NOMO-1 treated with dmso at 0.1 percent for 144 hours (cell line): Measurements from ENCODE around the gene BBOX1.
"Not testable (repeated sequence)": the region's sequence is repeated elsewhere in the genome, so short reads cannot be mapped to it uniquely, and the experiment has no call there.

ENCODE experiments used
- DNase-seq: peaks from one replicate; lab custom pipeline; 2025; ENCODE audit not compliant: unreplicated experiment; lab: John Stamatoyannopoulos, UW

BBOX1 gene

DNA sequence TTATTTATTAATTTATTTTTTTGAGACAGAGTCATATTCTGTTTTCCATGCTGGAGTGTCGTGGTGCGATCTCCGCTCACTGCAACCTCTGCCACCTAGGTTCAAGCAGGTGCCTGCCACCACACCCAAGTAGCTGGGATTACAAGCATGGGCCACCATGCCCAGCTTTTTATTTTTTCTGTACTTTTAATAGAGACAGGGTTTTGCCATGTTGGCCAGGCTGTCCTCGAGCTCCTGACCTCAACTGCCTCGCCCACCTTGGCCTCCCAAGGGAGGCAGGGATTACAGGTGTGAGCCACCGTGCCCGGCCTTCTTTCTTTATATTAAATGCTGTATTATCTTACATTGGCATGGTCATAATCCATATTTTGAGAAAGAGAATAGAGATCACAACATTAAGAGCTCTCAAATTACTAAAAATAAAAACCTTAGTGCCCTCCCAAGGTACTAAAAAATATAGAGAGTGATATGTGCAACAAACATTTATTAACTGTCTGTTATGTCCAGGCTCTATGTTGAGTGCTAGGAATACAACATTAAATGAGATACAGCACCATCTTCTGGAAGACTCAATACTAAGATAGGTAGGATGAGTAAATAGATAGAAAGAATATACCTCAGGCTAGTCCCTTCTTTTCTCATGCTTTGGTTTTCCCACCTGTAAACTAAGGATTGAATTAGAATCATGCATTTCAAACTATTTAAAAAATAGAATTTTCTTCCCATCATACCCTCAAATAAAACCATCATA is 84.1 kb downstream of the BBOX1 start:
- no peak for DNase-seq

GRCh38 chr11:27129686-27130085 is 89.1 kb downstream of the BBOX1 start:
- no peak for DNase-seq

DNA sequence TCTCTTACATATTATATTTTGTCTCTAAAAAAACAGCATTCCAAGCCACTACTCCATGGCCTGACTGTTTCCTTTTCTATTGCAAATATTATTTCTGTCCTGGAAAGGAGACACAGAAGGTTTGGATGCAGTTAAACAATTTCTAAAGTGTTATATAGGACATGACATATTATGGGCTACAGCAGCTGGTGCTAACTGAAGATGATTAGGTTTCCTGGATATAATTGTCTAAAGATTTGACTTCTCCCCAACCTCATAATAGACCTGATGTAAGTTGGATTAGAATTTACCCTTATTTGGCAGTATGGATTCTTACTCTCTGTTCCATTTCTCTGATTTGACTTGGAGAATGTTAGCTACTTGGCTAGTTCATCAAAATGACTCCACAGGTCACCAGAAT is 90.2 kb downstream of the BBOX1 start:
- DNase-seq = no peak

DNA sequence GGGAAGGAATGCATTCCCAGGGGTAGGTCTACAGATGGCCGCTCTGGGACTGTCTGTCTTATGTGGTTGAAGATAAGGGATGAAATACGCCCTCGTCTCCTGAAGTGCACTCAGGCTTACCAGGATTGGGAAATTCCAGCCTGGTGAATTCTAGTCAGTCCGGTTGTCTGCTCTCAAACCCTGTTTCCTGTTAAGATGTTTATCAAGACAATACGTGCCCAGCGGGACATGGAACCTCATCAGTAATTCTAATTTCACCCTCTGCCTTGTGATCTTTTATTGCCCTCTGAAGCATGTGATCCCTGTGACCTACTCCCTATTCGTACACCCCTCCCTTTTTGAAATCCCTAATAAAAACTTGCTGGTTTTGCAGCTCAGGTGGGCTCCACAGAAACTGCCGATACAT is 95.3 kb downstream of the BBOX1 start:
- DNase-seq = not testable (repeated sequence)

GRCh38 chr11:27138716-27139115 is 98.1 kb downstream of the BBOX1 start:
- no peak for DNase-seq

DNA sequence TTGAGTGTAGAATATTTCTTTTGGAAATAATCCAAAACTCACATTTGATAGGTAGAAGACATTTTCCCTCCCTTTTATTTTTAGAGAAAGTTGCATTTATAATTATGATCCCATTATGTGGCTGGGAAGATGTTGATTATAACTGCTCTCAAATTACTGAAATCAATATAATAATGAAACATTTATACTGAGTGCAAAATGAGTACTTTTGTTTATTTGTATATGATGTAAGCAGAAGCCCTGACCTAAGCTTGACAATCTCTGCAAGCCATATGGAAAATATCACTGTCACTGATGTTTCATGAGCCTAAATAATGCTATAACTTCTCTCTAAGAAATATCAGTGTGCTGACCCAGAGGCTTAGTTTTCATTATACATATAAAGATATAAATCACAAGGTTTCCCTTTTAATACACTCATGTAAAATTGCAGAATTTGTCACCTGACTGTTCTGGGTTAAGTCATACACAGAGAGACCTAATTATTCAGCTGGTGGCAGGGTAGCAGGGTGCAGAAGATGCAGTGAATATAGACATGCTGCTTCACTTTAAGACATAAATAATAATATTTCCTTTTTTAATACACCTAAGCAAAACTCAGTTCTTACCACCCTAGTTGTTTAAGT is 99.2 kb downstream of the BBOX1 start:
- DNase-seq = no peak

- no peak for DNase-seq
Measured at GRCh38 chr11:27141576-27141975, 101.0 kb downstream of the BBOX1 start.

DNA sequence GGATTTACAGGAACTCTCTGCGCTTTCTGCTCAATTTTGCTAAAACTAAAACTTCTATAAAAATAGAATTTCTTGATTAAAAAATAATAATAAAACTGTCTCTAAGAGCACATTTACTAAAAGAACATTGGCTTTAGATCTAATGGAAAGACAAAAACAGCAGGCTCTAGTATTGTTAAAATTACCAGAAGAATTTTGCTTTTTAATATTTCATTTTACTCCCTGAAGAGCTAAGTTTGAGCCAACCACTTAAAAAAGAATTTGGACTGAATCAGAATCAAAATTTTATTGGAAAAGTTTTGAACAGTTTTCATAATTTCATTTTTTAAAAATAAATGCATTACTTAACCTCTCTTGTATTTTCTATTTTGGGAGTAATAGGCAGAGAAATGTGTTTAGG is 107.3 kb downstream of the BBOX1 start:
- no peak for DNase-seq

DNA sequence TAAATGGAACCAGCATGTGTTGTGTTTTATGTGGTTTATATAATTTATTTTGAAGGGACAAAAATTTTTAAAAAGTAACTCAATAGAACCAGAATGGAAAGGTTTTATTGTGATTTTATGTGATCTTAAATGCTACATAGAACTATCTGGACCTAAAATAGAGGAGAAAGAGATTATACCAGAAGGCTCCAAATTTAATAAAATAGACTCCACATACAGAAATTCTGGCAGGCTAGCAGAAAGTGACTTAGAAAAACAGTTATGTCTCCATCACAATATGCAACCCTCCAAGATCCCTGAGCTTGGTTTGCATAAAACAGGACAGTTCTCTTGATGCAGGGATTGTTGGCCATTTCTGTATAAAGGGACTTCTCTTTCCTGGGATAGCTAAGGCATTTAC is 107.9 kb downstream of the BBOX1 start:
- DNase-seq = no peak

- DNase-seq = no peak
Measured at GRCh38 chr11:27150098-27150497, 109.5 kb downstream of the BBOX1 start.

DNA sequence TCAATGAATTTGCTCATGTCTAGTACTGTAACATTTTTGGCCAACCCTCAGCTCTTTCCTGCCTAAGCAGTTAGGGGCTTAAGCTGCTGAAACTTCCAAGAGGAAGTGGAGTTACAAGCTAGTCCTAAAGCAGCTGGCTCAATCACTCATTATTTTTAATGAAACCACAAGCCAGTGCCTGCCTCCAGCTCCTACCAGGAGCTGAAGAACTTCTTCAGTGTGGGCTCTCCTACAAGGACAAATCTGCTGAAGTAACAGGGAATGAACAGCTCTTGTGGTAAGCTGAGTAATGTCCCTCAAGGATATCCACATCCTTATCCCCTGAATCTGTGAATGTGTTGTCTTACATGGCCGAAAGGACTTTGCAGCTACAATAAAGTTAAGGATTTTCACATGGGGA is 112.5 kb downstream of the BBOX1 start:
- DNase-seq = no peak

GRCh38 chr11:27158456-27159334 is 118.1 kb downstream of the BBOX1 start:
- no peak for DNase-seq

GRCh38 chr11:27159335-27159679 is 118.7 kb downstream of the BBOX1 start:
- DNase-seq = no peak

GRCh38 chr11:27161071-27161470 is 120.5 kb downstream of the BBOX1 start:
- no peak for DNase-seq

DNA sequence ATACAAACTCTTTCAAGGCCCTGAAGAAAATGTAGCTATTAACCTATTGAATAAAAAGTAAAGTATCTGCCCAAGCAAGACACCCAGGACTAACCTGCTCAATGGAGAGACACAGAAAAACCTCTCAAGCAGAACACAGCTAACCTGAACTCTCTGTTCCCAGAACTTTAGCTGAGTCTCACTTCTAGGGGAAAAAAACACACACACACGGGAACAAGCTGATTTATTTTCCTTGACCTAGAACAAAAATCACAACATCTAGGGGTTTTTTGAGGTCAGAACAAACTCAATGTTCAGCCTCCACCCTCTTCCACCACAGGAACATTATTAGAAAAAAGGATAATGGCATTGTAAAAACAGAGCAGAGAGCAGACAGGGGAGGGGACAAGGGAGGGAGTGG is 121.6 kb downstream of the BBOX1 start:
- DNase-seq = no peak

GRCh38 chr11:27166130-27166529 is 125.5 kb downstream of the BBOX1 start:
- DNase-seq = no peak

DNA sequence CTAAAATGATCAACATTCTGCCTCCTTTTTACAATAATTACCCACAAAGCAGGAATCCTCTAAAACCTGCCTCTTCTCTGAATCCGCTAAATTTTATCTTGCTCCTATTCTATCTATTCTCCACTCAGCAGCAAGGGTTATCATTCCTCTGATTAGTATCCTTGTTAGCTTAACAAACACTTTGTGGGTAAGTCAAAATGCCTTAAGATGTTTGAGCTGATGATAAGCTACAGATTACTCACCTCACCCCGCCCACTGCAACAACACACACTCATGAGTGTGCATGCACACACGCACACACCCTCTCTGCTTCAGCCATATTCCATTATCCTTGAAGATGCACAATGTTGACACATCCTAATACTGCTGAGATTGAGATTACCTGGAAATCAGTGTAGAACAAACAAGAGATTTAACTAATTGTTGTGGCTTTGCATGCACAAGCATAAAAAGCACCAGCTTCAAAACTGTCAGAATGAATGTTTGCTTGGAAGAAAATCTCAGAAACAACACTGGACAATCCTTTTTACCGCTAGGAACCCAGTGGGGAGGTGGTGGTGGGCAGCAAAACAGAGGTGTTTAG is 130.9 kb downstream of the BBOX1 start:
- no peak for DNase-seq

DNA sequence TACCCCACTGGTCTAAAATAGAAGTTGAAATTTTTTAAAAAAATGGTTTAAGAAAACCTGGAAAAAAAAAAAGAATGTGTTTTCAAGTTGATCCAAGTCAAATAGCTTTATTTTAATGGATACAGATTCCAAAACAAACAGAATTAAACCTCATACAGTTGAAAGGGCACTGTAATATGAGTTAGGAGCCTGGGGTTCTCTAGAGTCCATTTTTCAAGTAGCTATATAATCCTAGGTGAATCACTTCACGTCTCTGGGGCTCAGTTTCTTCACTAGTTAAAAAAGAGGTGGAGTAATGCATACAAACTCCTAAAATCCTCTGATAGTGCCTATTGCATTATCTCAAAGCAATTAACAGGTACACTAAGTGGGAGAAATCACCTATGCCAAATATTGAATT is 132.9 kb downstream of the BBOX1 start:
- DNase-seq = no peak

DNA sequence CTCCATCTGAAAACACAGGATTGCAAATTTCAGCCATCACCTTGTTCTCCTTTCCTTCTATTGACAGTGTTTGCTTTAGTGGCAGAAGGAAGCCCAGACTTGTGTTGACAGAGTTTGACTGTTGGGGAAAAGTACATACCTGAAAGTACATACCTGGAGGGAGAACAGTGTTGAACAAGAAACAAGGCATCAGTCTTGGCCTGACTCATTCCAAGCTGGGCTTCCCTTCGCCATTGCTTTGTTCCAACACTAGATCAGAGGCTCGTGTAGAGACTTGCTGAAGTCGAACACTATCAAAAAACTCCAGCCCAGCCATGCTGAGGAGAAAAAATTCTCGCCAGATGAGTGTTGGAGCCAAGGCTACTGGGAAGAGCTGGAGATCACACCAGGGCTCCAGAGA is 133.4 kb downstream of the BBOX1 start:
- DNase-seq = no peak

DNA sequence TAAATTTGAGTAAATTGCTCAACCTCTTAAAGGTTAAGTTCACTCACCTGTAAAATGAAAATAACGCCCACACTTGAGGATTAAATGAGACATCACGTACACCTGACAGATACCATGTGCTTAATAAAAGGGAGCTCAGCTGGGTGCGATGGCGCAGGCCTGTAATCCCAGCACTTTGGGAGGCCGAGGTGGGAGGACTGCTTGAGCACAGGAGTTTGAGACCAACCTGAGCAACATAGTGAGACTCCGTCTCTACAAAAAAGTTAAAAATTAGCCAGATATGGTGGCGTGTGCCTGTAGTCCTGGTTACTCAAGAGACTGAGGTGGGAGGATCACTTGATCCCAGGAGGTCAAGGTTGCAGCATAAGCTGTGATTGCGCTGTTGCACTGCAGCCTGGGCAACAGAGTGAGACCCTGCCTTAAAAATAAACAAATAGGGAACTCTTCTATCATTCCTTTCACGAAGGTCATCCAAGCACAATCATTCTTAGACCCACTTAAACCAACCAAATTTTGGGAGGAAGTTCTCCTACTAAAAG is 134.1 kb downstream of the BBOX1 start:
- DNase-seq = no peak

DNA sequence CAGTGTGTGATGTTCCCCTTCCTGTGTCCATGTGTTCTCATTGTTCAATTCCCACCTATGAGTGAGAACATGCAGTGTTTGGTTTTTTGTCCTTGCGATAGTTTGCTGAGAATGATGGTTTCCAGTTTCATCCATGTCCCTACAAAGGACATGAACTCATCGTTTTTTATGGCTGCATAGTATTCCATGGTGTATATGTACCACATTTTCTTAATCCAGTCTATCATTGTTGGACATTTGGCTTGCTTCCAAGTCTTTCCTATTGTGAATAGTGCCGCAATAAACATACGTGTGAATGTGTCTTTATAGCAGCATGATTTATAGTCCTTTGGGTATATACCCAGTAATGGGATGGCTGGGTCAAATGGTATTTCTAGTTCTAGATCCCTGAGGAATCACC is 134.9 kb downstream of the BBOX1 start:
- not testable (repeated sequence) for DNase-seq
